Uterus (tissue), 2 donors: Measurements from ENCODE around the gene TMEM252.

Source experiments
- CTCF ChIP-seq, 4 experiments: fragments of 200-600 bp in 2 of 4; fragments of 450-650 bp in 2 of 4; sonication (generic) in 2 of 4; IDR thresholded peaks; one replicate each; pipeline ENCODE4 v1.5.1; 2016 to 2019; ENCODE audit warnings: antibody characterized with exemption in 4 of 4, mild to moderate bottlenecking in 2 of 4, moderate library complexity in 1 of 4
- POLR2A ChIP-seq, 2 donors: fragments of 450-650 bp; IDR thresholded peaks; one replicate each; pipeline ENCODE4 v1.6.1; 2016; ENCODE audit warnings: antibody characterized with exemption in 2 of 2, mild to moderate bottlenecking in 1 of 2, moderate library complexity in 1 of 2

- TF ChIP-seq CTCF (IDR thresholded peaks at IDR 0.05) (no peak), POLR2A (IDR thresholded peaks at IDR 0.05) (no peak)
Measured at GRCh38 chr9:68496356-68496755, 44.3 kb downstream of the TMEM252 start.
